Measurements from ENCODE around the gene CDKN1A. TPM values are rescaled to one million over a fixed set of nuclear protein-coding genes. Genes with fewer than 3 reads are reported as not detected.
A peak's percentile ranks its signal among the peaks of the same experiment; 100 is the strongest.

The CDKN1A gene
- total and polyA plus RNA-seq, 5 donors from 2014 or later = 1.4 to 115 (median 1.6) TPM

GRCh38 chr6:36735110-36736071 lies 56.9 kb downstream of the CDKN1A start:
- H3K4me1 Mint-ChIP-seq = peaks cover 0 to 7% (median 4%) of the 10 kb centered on the region in 4 donors
- H3K27me3 Mint-ChIP-seq = no peaks in the 10 kb centered on the region
- Histone ChIP-seq H3K9me3 (ENCODE audit: control insufficient read depth in 2 of 2, low read length in 2 of 2) (no peaks in the 10 kb centered on the region), H3K4me3 (ENCODE audit: low read depth, low read length) (peak overlapping the region; percentile 21), H3K36me3 (ENCODE audit: control insufficient read depth, insufficient read depth, low read length) (no peaks in the 10 kb centered on the region), H3K27me3 (ENCODE audit: control insufficient read depth, insufficient read depth, low read length) (no peaks in the 10 kb centered on the region), H3K27ac (ENCODE audit: insufficient read depth, low read length, poor library complexity, severe bottlenecking) (no peak overlapping the region), H3K4me1 (ENCODE audit: control insufficient read depth, insufficient read depth, low read length, poor library complexity, severe bottlenecking) (no peaks in the 10 kb centered on the region)
- DNase-seq (peak in 1 of 3 donors; percentile 63), ATAC-seq (ENCODE audit: low read depth in 2 of 2) (peak; percentile 64 to 70)
- peak overlapping the region in 2 of 4 donors; percentile 1 to 61 for H3K4me3 Mint-ChIP-seq
- H3K27ac Mint-ChIP-seq = peak overlapping the region in 2 of 3 donors; percentile 30 to 82
- H3K9me3 Mint-ChIP-seq = no peaks in the 10 kb centered on the region
- no peaks in the 10 kb centered on the region for H3K36me3 Mint-ChIP-seq

Other genes starting within 250 kb of the CDKN1A start
- 0.37 TPM for gene PXT1, start 235.9 kb upstream of the CDKN1A start, total RNA-seq
- gene PXT1, start 235.9 kb upstream of the CDKN1A start, polyA plus RNA-seq = under 1 TPM in 2 of 4 donors, not detected in 2; 0.08 to 0.09 TPM
- gene KCTD20, start 235.7 kb upstream of the CDKN1A start, total RNA-seq = 41.7 TPM
- 10 to 100 TPM; 35.4 to 47.8 (median 40.1) TPM for gene KCTD20, start 235.7 kb upstream of the CDKN1A start, polyA plus RNA-seq
- 106 TPM for gene STK38, start 131.2 kb upstream of the CDKN1A start, total RNA-seq
- gene STK38, start 131.2 kb upstream of the CDKN1A start, polyA plus RNA-seq = 100 to 1,000 TPM in 3 of 4 donors, 10 to 100 TPM in 1; 92.8 to 126 (median 113) TPM
- gene SRSF3, start 84.4 kb upstream of the CDKN1A start, total RNA-seq = 731 TPM
- gene SRSF3, start 84.4 kb upstream of the CDKN1A start, polyA plus RNA-seq = 100 to 1,000 TPM; 398 to 433 (median 407) TPM
- 0.27 TPM for gene RAB44, start 19.1 kb downstream of the CDKN1A start, total RNA-seq
- gene RAB44, start 19.1 kb downstream of the CDKN1A start, polyA plus RNA-seq = not detected
- 4.3 TPM for gene CPNE5, start 160.7 kb downstream of the CDKN1A start, total RNA-seq
- gene CPNE5, start 160.7 kb downstream of the CDKN1A start, polyA plus RNA-seq = 1 to 10 TPM in 1 of 4 donors, under 1 TPM in 3; 0.16 to 2.5 (median 0.78) TPM
- gene PPIL1, start 196.1 kb downstream of the CDKN1A start, total RNA-seq = 6.1 TPM
- 10 to 100 TPM; 17.8 to 31.0 (median 24.0) TPM for gene PPIL1, start 196.1 kb downstream of the CDKN1A start, polyA plus RNA-seq
- 33.8 TPM for gene C6orf89, start 207.2 kb downstream of the CDKN1A start, total RNA-seq
- 10 to 100 TPM; 39.8 to 49.1 (median 45.4) TPM for gene C6orf89, start 207.2 kb downstream of the CDKN1A start, polyA plus RNA-seq

Data from CD4-positive, CD25-positive, alpha-beta regulatory T cell (primary cell).